ENCODE measurements around the gene PNCK.

DNA sequence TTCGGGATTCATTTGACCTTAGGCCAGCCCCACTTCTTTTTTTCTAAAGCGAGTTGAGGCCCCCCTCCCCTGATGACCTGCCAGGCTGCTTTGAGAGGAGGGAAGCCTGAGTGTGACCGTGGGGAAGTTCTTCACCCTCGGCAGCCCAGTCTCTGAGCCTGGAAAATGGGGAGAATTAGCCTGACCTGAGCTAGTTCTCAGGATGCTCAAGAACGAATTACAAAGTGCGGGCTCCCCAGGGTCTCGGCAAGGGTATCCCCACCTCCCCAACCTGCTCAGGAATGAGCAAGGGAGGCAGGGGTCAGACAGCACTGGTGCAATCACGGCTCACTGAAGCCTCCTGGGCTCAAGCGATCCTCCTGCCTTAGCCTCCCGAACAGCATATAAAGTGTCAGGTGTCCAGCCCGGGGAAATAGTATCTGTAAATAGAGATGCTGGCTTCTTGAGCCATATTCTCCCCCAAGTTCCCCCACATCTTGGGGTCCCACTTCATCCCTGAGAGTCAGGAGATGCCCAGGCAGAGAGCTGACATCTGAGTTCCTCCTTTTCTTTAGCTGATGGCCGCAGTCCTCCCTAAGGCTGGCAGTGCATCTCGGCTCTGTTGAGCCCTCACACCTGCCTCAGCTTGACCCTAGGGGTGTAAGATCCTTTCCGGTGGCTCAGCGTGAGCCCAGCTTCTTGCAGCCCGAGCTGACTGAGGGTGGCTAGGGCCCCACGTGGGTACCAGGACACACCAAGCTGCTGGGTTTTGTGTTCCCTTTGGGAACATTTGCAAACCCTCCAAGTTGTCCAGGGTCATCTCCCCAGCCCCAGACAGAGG is 25.0 kb downstream of the PNCK start:
- TF ChIP-seq CTCF (conservative IDR thresholded peaks at IDR 0.05; ENCODE audit: low read depth, low read length) (no peak), EZH2 (IDR thresholded peaks at IDR 0.05; ENCODE audit: borderline replicate concordance, low read depth, low read length, poor library complexity, severe bottlenecking) (no peak)

All from A673 (cell line).